CD4-positive, alpha-beta T cell (primary cell): ENCODE data around the gene ATPAF2. TPM values are rescaled to one million over a fixed set of nuclear protein-coding genes. Genes with fewer than 3 reads are reported as not detected.

Source experiments
- ATAC-seq: fragments of 200-7000 bp; cut with Tn5 transposase; one replicate; pipeline ENCODE4 v1.10.0; 2022; ENCODE audit warnings: mild to moderate bottlenecking; ENCODE audit not compliant: poor library complexity
- CTCF ChIA-PET: fragments of 350-600 bp; sonication (Branson Sonifier 250); formaldehyde crosslinking; loops from one replicate; lab custom pipeline; 2021; ENCODE audit warnings: antibody characterized with exemption, inconsistent platforms; lab: Charles Lee
- POLR2A ChIA-PET: fragments of 350-600 bp; sonication (Branson Sonifier 250); formaldehyde crosslinking; loops from one replicate; lab custom pipeline; 2021; ENCODE audit warnings: antibody characterized with exemption, inconsistent platforms; lab: Charles Lee
- DNase-seq, 14 experiments: peaks; one replicate each; pipeline ENCODE4 v3.0.0-alpha.2; 2013 to 2020; ENCODE audit warnings: mixed read lengths in 2 of 14
- H3K27ac ChIP-seq, 2 donors: one replicate each; pipeline versions ENCODE4 v1.5.1 to v1.7.0; 2013; ENCODE audit warnings: low read length in 2 of 2, low read depth in 1 of 2, mild to moderate bottlenecking in 1 of 2
- H3K27me3 ChIP-seq, 2 experiments: 1 replicate in 1 of 2; 2 replicates in 1 of 2; pipeline versions ENCODE4 v1.6.1 to v1.7.0; 2013; ENCODE audit warnings: low read length in 2 of 2, control low read depth in 1 of 2, mild to moderate bottlenecking in 1 of 2, moderate library complexity in 1 of 2; ENCODE audit not compliant: insufficient read depth in 2 of 2, control insufficient read depth in 1 of 2
- H3K36me3 ChIP-seq: one replicate; pipeline ENCODE4 v1.6.1; 2013; ENCODE audit warnings: low read length, control low read depth; ENCODE audit not compliant: insufficient read depth
- H3K4me1 ChIP-seq: one replicate; pipeline ENCODE4 v1.6.1; 2013; ENCODE audit warnings: low read length, control low read depth; ENCODE audit not compliant: insufficient read depth
- H3K4me3 ChIP-seq: one replicate; pipeline ENCODE4 v1.5.1; 2013; ENCODE audit warnings: mild to moderate bottlenecking, low read length, moderate library complexity
- H3K9me3 ChIP-seq, 2 experiments: 1 replicate in 1 of 2; 2 replicates in 1 of 2; pipeline versions ENCODE4 v1.6.1 to v1.7.0; 2013; ENCODE audit warnings: low read length in 2 of 2, mild to moderate bottlenecking in 2 of 2, control low read depth in 1 of 2, moderate library complexity in 1 of 2; ENCODE audit not compliant: control insufficient read depth in 1 of 2, insufficient read depth in 1 of 2
- H3K27ac Mint-ChIP-seq: one replicate; pipeline ENCODE4 v1.8.0; 2020; ENCODE audit warnings: mixed read lengths
- H3K27me3 Mint-ChIP-seq: one replicate; pipeline ENCODE4 v1.8.0; 2021; ENCODE audit warnings: mixed read lengths
- H3K36me3 Mint-ChIP-seq: one replicate; pipeline ENCODE4 v1.8.0; 2021; ENCODE audit warnings: low read depth, mixed read lengths
- H3K4me1 Mint-ChIP-seq: one replicate; pipeline ENCODE4 v1.8.0; 2021; ENCODE audit warnings: low read depth, mixed read lengths
- H3K4me3 Mint-ChIP-seq: one replicate; pipeline ENCODE4 v1.8.0; 2020; ENCODE audit warnings: mild to moderate bottlenecking, mixed read lengths
- H3K9me3 Mint-ChIP-seq: one replicate; pipeline ENCODE4 v1.8.0; 2020; ENCODE audit warnings: mixed read lengths
- CTCF ChIP-seq: fragments of 200-600 bp; IDR thresholded peaks from one replicate; pipeline ENCODE4 v1.8.0; 2022; ENCODE audit warnings: antibody characterized with exemption, mild to moderate bottlenecking
- intact Hi-C, 2 experiments: fragments of 100-400 bp; cut with DNase I in 1 of 2; cut with micrococcal nuclease in 1 of 2; formaldehyde crosslinking; loops; one replicate each; pipeline versions ENCODE4 v1.15.1 to v1.9.0; 2023 to 2025; cut with DNase I, micrococcal nuclease
- total RNA-seq, 174 experiments: library from RNA in 2 of 174; stranded (reverse) in 2 of 174; gene quantifications; one replicate each; pipeline ENCODE4 v1.2.3 and lab custom pipeline; 2021 to 2026

The ATPAF2 gene
- total RNA-seq, 2 experiments from 2014 or later, result 20.8 to 21.9 TPM

GRCh38 chr17:18017958-18018357 lies 21.0 kb downstream of the ATPAF2 start:
- no peaks in the 10 kb centered on the region for H3K9me3 Mint-ChIP-seq
- no peaks in the 10 kb centered on the region for H3K4me1 ChIP-seq
- H3K4me1 Mint-ChIP-seq, result no peaks in the 10 kb centered on the region
- POLR2A ChIA-PET, result no interaction called here
- intact Hi-C loops, result loop anchor here in 1 of 2 experiments (2.0 kb wide), 1 partner anchor 33 kb away; no protein-coding TSS in a partner anchor
- H3K27me3 Mint-ChIP-seq, result no peaks in the 10 kb centered on the region
- H3K4me3 Mint-ChIP-seq, result no peak overlapping the region
- H3K27me3 ChIP-seq, result no peaks in the 10 kb centered on the region
- ATAC-seq, result no peak
- H3K9me3 ChIP-seq, result no peaks in the 10 kb centered on the region
- DNase-seq, result no peak
- peaks cover 48% of the 10 kb centered on the region for H3K36me3 Mint-ChIP-seq
- no peak overlapping the region for H3K27ac Mint-ChIP-seq
- H3K4me3 ChIP-seq, result no peak overlapping the region
- H3K36me3 ChIP-seq, result peaks cover 32% of the 10 kb centered on the region
- TF ChIP-seq CTCF, result no peak
- H3K27ac ChIP-seq, result no peak overlapping the region
- CTCF ChIA-PET, result no interaction called here

- no peaks in the 10 kb centered on the region for H3K9me3 ChIP-seq
- H3K27ac Mint-ChIP-seq, result no peak overlapping the region
- peaks cover 26% of the 10 kb centered on the region for H3K36me3 ChIP-seq
- no peaks in the 10 kb centered on the region for H3K27me3 Mint-ChIP-seq
- intact Hi-C loops, result no loop called here
- no peak overlapping the region for H3K4me3 ChIP-seq
- H3K27me3 ChIP-seq, result no peaks in the 10 kb centered on the region
- H3K4me1 Mint-ChIP-seq, result no peaks in the 10 kb centered on the region
- ChIA-PET POLR2A (no interaction called here), CTCF (interaction anchor here (0.6 kb wide), 1 partner anchor 120 kb away, joined by 3 read pairs; no protein-coding TSS in a partner anchor)
- H3K36me3 Mint-ChIP-seq, result peaks cover 57% of the 10 kb centered on the region
- DNase-seq (no peak), ATAC-seq (no peak)
- no peaks in the 10 kb centered on the region for H3K4me1 ChIP-seq
- TF ChIP-seq CTCF, result no peak
- H3K4me3 Mint-ChIP-seq, result no peak overlapping the region
- H3K9me3 Mint-ChIP-seq, result no peaks in the 10 kb centered on the region
- H3K27ac ChIP-seq, result no peak overlapping the region
Observed at GRCh38 chr17:18016426-18016825, 22.5 kb downstream of the ATPAF2 start.

- CTCF ChIA-PET, result no interaction called here
- Histone ChIP-seq H3K9me3 (no peaks in the 10 kb centered on the region), H3K27me3 (no peaks in the 10 kb centered on the region), H3K4me3 (no peak overlapping the region), H3K36me3 (peaks cover 20% of the 10 kb centered on the region), H3K27ac (no peak overlapping the region), H3K4me1 (no peaks in the 10 kb centered on the region)
- POLR2A ChIA-PET, result no interaction called here
- ATAC-seq (no peak), DNase-seq (no peak)
- Mint-ChIP-seq H3K9me3 (no peaks in the 10 kb centered on the region), H3K27me3 (no peaks in the 10 kb centered on the region), H3K4me1 (no peaks in the 10 kb centered on the region), H3K4me3 (no peak overlapping the region), H3K27ac (no peak overlapping the region), H3K36me3 (peaks cover 55% of the 10 kb centered on the region)
- intact Hi-C loops, result no loop called here
- TF ChIP-seq CTCF, result no peak
Observed at GRCh38 chr17:18015593-18015992, 23.4 kb downstream of the ATPAF2 start.
